ENCODE data around the gene AMMECR1.
A peak's percentile ranks its signal among the peaks of the same experiment; 100 is the strongest.
"Not testable (repeated sequence)": the region's sequence is repeated elsewhere in the genome, so short reads cannot be mapped to it uniquely, and the experiment has no call there.

The AMMECR1 gene

GRCh38 chrX:110163488-110163887 is 154.4 kb downstream of the AMMECR1 start:
- no peak for DNase-seq

GRCh38 chrX:110162867-110163266 is 155.0 kb downstream of the AMMECR1 start:
- peak; percentile 45 for DNase-seq

- no peak for DNase-seq
These were observed 155.8 kb downstream of the AMMECR1 start for GRCh38 chrX:110162131-110162530.

- no peak for DNase-seq
These were observed 156.6 kb downstream of the AMMECR1 start for GRCh38 chrX:110161361-110161686.

GRCh38 chrX:110159865-110160264 is 158.0 kb downstream of the AMMECR1 start:
- DNase-seq, result no peak

GRCh38 chrX:110159235-110159634 is 158.7 kb downstream of the AMMECR1 start:
- no peak for DNase-seq

- no peak for DNase-seq
These were observed 160.4 kb downstream of the AMMECR1 start for GRCh38 chrX:110157444-110157843.

GRCh38 chrX:110156167-110156754 is 161.6 kb downstream of the AMMECR1 start:
- no peak for DNase-seq

GRCh38 chrX:110155759-110156158 is 162.1 kb downstream of the AMMECR1 start:
- no peak for DNase-seq

GRCh38 chrX:110154328-110154727 is 163.6 kb downstream of the AMMECR1 start:
- DNase-seq, result not testable (repeated sequence)

GRCh38 chrX:110153896-110154295 is 164.0 kb downstream of the AMMECR1 start:
- no peak for DNase-seq

- no peak for DNase-seq
These were observed 164.6 kb downstream of the AMMECR1 start for GRCh38 chrX:110153244-110153643.

- no peak for DNase-seq
These were observed 171.4 kb downstream of the AMMECR1 start for GRCh38 chrX:110146521-110146920.

- no peak for DNase-seq
These were observed 172.0 kb downstream of the AMMECR1 start for GRCh38 chrX:110145854-110146253.

GRCh38 chrX:110145311-110145710 is 172.6 kb downstream of the AMMECR1 start:
- no peak for DNase-seq
